GM12878 (cell line): ENCODE data around the gene TMEM40. TPM values are rescaled to one million over a fixed set of nuclear protein-coding genes. Genes with fewer than 3 reads are reported as not detected.

Experiments used
- ATAC-seq: fragments of 200-7000 bp; cut with Tn5 transposase; 3 replicates; pipeline ENCODE4 v1.9.1; 2020; ENCODE audit warnings: mild to moderate bottlenecking, moderate library complexity
- BruUV-seq: library from RNA; stranded (reverse); fragments of 400-500 nt; replicated peaks from 2 replicates; lab custom pipeline; 2021; lab: Mats Ljungman, UMichigan
- CTCF ChIA-PET: fragments of 300-600 bp; sonication (Branson Sonifier 250); formaldehyde crosslinking; extraction: SDS; loops from one replicate; lab custom pipeline; 2021; ENCODE audit warnings: inconsistent platforms; lab: Yijun Ruan, JAX
- POLR2A ChIA-PET: fragments of 350-600 bp; formaldehyde crosslinking; extraction: SDS; loops from one replicate; lab custom pipeline; 2021; ENCODE audit warnings: inconsistent platforms; lab: Charles Lee
- RAD21 ChIA-PET: fragments of 300-600 bp; sonication (Branson Sonifier 250); formaldehyde crosslinking; loops from one replicate; lab custom pipeline; 2023; ENCODE audit warnings: antibody characterized with exemption; ENCODE audit not compliant: unreplicated experiment; lab: Charles Lee
- SMC1A ChIA-PET: fragments of 300-600 bp; sonication (Branson Sonifier 250); formaldehyde crosslinking; loops from one replicate; lab custom pipeline; 2023; ENCODE audit not compliant: unreplicated experiment, uncharacterized antibody; lab: Charles Lee
- DNase-seq: peaks from one replicate; pipeline ENCODE4 v3.0.0-alpha.2; 2011; ENCODE audit warnings: low read depth, low spot score
- FAIRE-seq: peaks from 3 replicates; lab custom pipeline; 2011; peaks lifted over from hg19 to GRCh38; lab: Jason Lieb, UNC
- H2AFZ ChIP-seq: 2 replicates; pipeline ENCODE4 v1.6.0; 2011; ENCODE audit warnings: low read depth, low read length, control low read depth; ENCODE audit not compliant: control insufficient read depth
- H3K27ac ChIP-seq: 2 replicates; pipeline ENCODE4 v1.5.1; 2011; ENCODE audit warnings: control low read depth; ENCODE audit not compliant: control insufficient read depth, insufficient read depth
- H3K27me3 ChIP-seq, 2 experiments: replicated peaks in 1 of 2; 2 replicates each; pipeline versions ENCODE4 v1.6.0 to v1.6.1; 2011; ENCODE audit warnings: low read length in 1 of 2; ENCODE audit not compliant: control insufficient read depth in 2 of 2, insufficient read depth in 2 of 2
- H3K36me3 ChIP-seq, 2 experiments: 2 replicates each; pipeline ENCODE4 v1.5.1; 2011; ENCODE audit warnings: low read length in 1 of 2; ENCODE audit not compliant: control insufficient read depth in 2 of 2, insufficient read depth in 2 of 2
- H3K4me1 ChIP-seq: 2 replicates; pipeline ENCODE4 v1.6.1; 2011; ENCODE audit warnings: mild to moderate bottlenecking, low read length, moderate library complexity, mixed read lengths; ENCODE audit not compliant: control insufficient read depth, insufficient read depth
- H3K4me2 ChIP-seq: 2 replicates; pipeline ENCODE4 v1.6.0; 2011; ENCODE audit warnings: control low read depth; ENCODE audit not compliant: control insufficient read depth, insufficient read depth
- H3K4me3 ChIP-seq: fragments of 200-600 bp; sonication (generic); 2 replicates; pipeline ENCODE4 v1.5.1; 2016
- H3K79me2 ChIP-seq: 2 replicates; pipeline ENCODE4 v1.6.0; 2011; ENCODE audit warnings: low read length; ENCODE audit not compliant: control insufficient read depth, insufficient read depth
- H3K9ac ChIP-seq: 2 replicates; pipeline ENCODE4 v1.8.0; 2011; ENCODE audit warnings: low read length, control low read depth, mixed read lengths; ENCODE audit not compliant: control insufficient read depth, insufficient read depth
- H3K9me3 ChIP-seq: replicated peaks from 3 replicates; pipeline ENCODE4 v1.5.1; 2011; ENCODE audit warnings: mild to moderate bottlenecking, low read length; ENCODE audit not compliant: control insufficient read depth, insufficient read depth
- H4K20me1 ChIP-seq: 2 replicates; pipeline ENCODE4 v1.6.0; 2011; ENCODE audit not compliant: control insufficient read depth, insufficient read depth
- BRCA1 ChIP-seq: IDR thresholded peaks from 2 replicates; pipeline ENCODE4 v1.6.1; 2011; ENCODE audit warnings: low read depth, low read length, improper control_type of control experiment
- CBFB ChIP-seq: IDR thresholded peaks from 2 replicates; pipeline ENCODE4 v1.6.1; 2016; ENCODE audit warnings: antibody characterized with exemption, low read depth
- CEBPB ChIP-seq, 2 experiments: fragments of 150-350 bp in 1 of 2; IDR thresholded peaks; 2 replicates each; pipeline ENCODE4 v1.6.1; 2012 to 2014; ENCODE audit warnings: low read depth in 2 of 2, low read length in 2 of 2, borderline replicate concordance in 1 of 2, inconsistent platforms in 1 of 2
- CHD4 ChIP-seq: fragments of 200-600 bp; sonication (generic); IDR thresholded peaks from 2 replicates; pipeline ENCODE4 v1.6.1; 2016; ENCODE audit warnings: mild to moderate bottlenecking
- E4F1 ChIP-seq: fragments of 450-650 bp; IDR thresholded peaks from 2 replicates; pipeline ENCODE4 v1.6.1; 2018; ENCODE audit warnings: borderline replicate concordance, mild to moderate bottlenecking; ENCODE audit not compliant: partially characterized antibody
- EP300 ChIP-seq, 2 experiments: fragments of 150-350 bp in 1 of 2; IDR thresholded peaks; 2 replicates each; pipeline ENCODE4 v1.6.1; 2011 to 2012; ENCODE audit warnings: low read depth in 2 of 2, low read length in 2 of 2, borderline replicate concordance in 1 of 2, improper control_type of control experiment in 1 of 2, inconsistent platforms in 1 of 2; ENCODE audit not compliant: control insufficient read depth in 1 of 2
- FOXM1 ChIP-seq: IDR thresholded peaks from 2 replicates; pipeline ENCODE4 v1.6.1; 2012; ENCODE audit warnings: low read depth, mild to moderate bottlenecking, inconsistent platforms, low read length, moderate library complexity
- IRF4 ChIP-seq: IDR thresholded peaks from 2 replicates; pipeline ENCODE4 v1.6.1; 2011; ENCODE audit warnings: low read depth, low read length
- JUNB ChIP-seq: IDR thresholded peaks from 2 replicates; pipeline ENCODE4 v1.6.1; 2016; ENCODE audit warnings: antibody characterized with exemption, mild to moderate bottlenecking
- MLLT1 ChIP-seq: fragments of 450-650 bp; IDR thresholded peaks from 2 replicates; pipeline ENCODE4 v1.6.1; 2016; ENCODE audit warnings: mild to moderate bottlenecking
- NFIC ChIP-seq: IDR thresholded peaks from 2 replicates; pipeline ENCODE4 v1.6.1; 2012; ENCODE audit warnings: low read depth, mild to moderate bottlenecking, inconsistent platforms, low read length, moderate library complexity
- POLR2A ChIP-seq: IDR thresholded peaks from 2 replicates; pipeline ENCODE4 v1.6.1; 2011; ENCODE audit warnings: low read depth, mild to moderate bottlenecking, low read length
- POLR2AphosphoS2 ChIP-seq: IDR thresholded peaks from 2 replicates; pipeline ENCODE4 v1.6.1; 2011; ENCODE audit warnings: low read depth, mild to moderate bottlenecking, low read length, improper control_type of control experiment, moderate library complexity
- RAD21 ChIP-seq: IDR thresholded peaks from 2 replicates; pipeline ENCODE4 v1.6.1; 2011; ENCODE audit warnings: mild to moderate bottlenecking, low read depth, low read length, moderate library complexity; ENCODE audit not compliant: insufficient read depth
- TBL1XR1 ChIP-seq: IDR thresholded peaks from 2 replicates; pipeline ENCODE4 v1.6.1; 2012; ENCODE audit warnings: low read depth, low read length, improper control_type of control experiment
- ZZZ3 ChIP-seq: IDR thresholded peaks from 2 replicates; pipeline ENCODE4 v1.6.1; 2011; ENCODE audit warnings: low read depth; ENCODE audit not compliant: control insufficient read depth, insufficient read length
- WGBS: methylation state at CpG from one replicate; pipeline ENCODE4 v1.1.6; 2016; ENCODE audit warnings: low lambda C conversion rate; ENCODE audit not compliant: insufficient replicate concordance, insufficient coverage; ENCODE audit errors: missing lambda C conversion rate; 5-methylcytosine and 5-hydroxymethylcytosine counted together
- in situ Hi-C: fragments of 300-500 bp; cut with MboI; formaldehyde crosslinking; loops from 9 replicates; pipeline ENCODE4 v1.14.3; 2018; ENCODE audit warnings: mixed read lengths
- intact Hi-C: fragments of 100-400 bp; cut with micrococcal nuclease; formaldehyde crosslinking; loops from one replicate; pipeline ENCODE4 v1.14.2; 2022; ENCODE audit not compliant: unreplicated experiment
- polyA plus RNA-seq, 11 experiments: library from polyadenylated mRNA; depleted of rRNA in 4 of 11; unstranded in 6 of 11; stranded (reverse) in 5 of 11; fragments of >200 nt; fragmentation: Nextera tagmentation in 4 of 11; fragmentation: Illumina TruSeq in 1 of 11; extraction: Ambion mirVana in 4 of 11; extraction: Trizol in 1 of 11; gene quantifications; 1 replicate in 1 of 11; 2 replicates in 10 of 11; pipeline versions ENCODE4 v1.2.1 to v1.2.3, GENCODE V29; 2011 to 2016; ENCODE audit warnings: inconsistent platforms in 2 of 11, missing spikeins in 2 of 11, low read depth in 1 of 11
- total RNA-seq, 4 experiments: library from RNA; depleted of rRNA in 3 of 4; stranded (reverse); fragments of >200 nt in 3 of 4; fragmentation: Illumina TruSeq in 1 of 4; extraction: Trizol in 1 of 4; gene quantifications; 2 replicates each; pipeline versions ENCODE4 v1.2.1 to v1.2.3, GENCODE V29; 2013 to 2021
- TF ChIP-seq, protein P1 (sequence below), 3 experiments: IDR thresholded peaks in 2 of 3; conservative IDR thresholded peaks in 1 of 3; 2 replicates each; pipeline ENCODE4 v1.5.1; 2011; ENCODE audit warnings: low read depth in 3 of 3, low read length in 3 of 3, mild to moderate bottlenecking in 3 of 3, control low read depth in 2 of 3, moderate library complexity in 2 of 3, inconsistent platforms in 1 of 3, mixed read lengths in 1 of 3; ENCODE audit not compliant: control insufficient read depth in 2 of 3, insufficient read depth in 1 of 3; ENCODE audit errors: extremely low read depth in 1 of 3

Gene TMEM40
- total and polyA plus RNA-seq, 10 of the 15 experiments (the other 5 are each of a cell fraction or from before 2014, with no cell fraction given): 0.10 to 0.46 (median 0.27) TPM; not detected in 3

GRCh38 chr3:12766541-12766940, 7.5 kb upstream of the TMEM40 start:
- intact Hi-C loops (no loop called here), in situ Hi-C loops (no loop called here)
- ChIA-PET RAD21 (no interaction called here), CTCF (interaction anchor here (1.1 kb wide), 1 partner anchor 44 kb away, joined by 3 read pairs; no protein-coding TSS in a partner anchor), SMC1A (no interaction called here), POLR2A (no interaction called here)
- ATAC-seq (no peak), FAIRE-seq (no peak), DNase-seq (no peak)
- 2% methylated on average over 3 of the region's 6 CpGs for WGBS
- BruUV-seq: no TSS peak
- TF ChIP-seq POLR2A (no peak), POLR2AphosphoS2 (no peak), BRCA1 (no peak), NFIC (no peak), TBL1XR1 (no peak), FOXM1 (no peak), MLLT1 (no peak), EP300 (IDR thresholded peaks at IDR 0.05; ENCODE audit: borderline replicate concordance in 1 of 2, control insufficient read depth in 1 of 2, low read depth in 2 of 2, low read length in 2 of 2) (no peak), JUNB (no peak), E4F1 (no peak), RAD21 (no peak), ZZZ3 (no peak), CBFB (no peak), CHD4 (no peak), IRF4 (no peak), CEBPB (IDR thresholded peaks at IDR 0.05; ENCODE audit: borderline replicate concordance in 1 of 2, low read depth in 2 of 2, low read length in 2 of 2) (no peak)
- TF ChIP-seq, protein P1, sequence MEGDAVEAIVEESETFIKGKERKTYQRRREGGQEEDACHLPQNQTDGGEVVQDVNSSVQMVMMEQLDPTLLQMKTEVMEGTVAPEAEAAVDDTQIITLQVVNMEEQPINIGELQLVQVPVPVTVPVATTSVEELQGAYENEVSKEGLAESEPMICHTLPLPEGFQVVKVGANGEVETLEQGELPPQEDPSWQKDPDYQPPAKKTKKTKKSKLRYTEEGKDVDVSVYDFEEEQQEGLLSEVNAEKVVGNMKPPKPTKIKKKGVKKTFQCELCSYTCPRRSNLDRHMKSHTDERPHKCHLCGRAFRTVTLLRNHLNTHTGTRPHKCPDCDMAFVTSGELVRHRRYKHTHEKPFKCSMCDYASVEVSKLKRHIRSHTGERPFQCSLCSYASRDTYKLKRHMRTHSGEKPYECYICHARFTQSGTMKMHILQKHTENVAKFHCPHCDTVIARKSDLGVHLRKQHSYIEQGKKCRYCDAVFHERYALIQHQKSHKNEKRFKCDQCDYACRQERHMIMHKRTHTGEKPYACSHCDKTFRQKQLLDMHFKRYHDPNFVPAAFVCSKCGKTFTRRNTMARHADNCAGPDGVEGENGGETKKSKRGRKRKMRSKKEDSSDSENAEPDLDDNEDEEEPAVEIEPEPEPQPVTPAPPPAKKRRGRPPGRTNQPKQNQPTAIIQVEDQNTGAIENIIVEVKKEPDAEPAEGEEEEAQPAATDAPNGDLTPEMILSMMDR (IDR thresholded peaks at IDR 0.05 in 2 of 3, conservative IDR thresholded peaks at IDR 0.05 in 1 of 3; ENCODE audit: control insufficient read depth in 2 of 3, extremely low read depth in 1 of 3, insufficient read depth in 1 of 3, low read depth in 3 of 3, low read length in 3 of 3): no peak
- Histone ChIP-seq H3K4me3 (no peak overlapping the region), H3K79me2 (no peaks in the 10 kb centered on the region), H3K27ac (no peak overlapping the region), H2AFZ (no peak overlapping the region), H4K20me1 (no peaks in the 10 kb centered on the region), H3K27me3 (no peaks in the 10 kb centered on the region), H3K36me3 (no peaks in the 10 kb centered on the region), H3K4me2 (no peak overlapping the region), H3K9me3 (no peaks in the 10 kb centered on the region), H3K4me1 (no peaks in the 10 kb centered on the region), H3K9ac (no peak overlapping the region)
